ENCODE data around the gene MSI2.

The MSI2 gene

GRCh38 chr17:57324631-57325030 is 68.3 kb downstream of the MSI2 start:
- no peak for DNase-seq

GRCh38 chr17:57326336-57326735 is 70.0 kb downstream of the MSI2 start:
- DNase-seq = no peak

GRCh38 chr17:57326764-57327163 is 70.4 kb downstream of the MSI2 start:
- DNase-seq = no peak

GRCh38 chr17:57327176-57327970 is 71.0 kb downstream of the MSI2 start:
- no peak for DNase-seq

- DNase-seq = no peak
Measured at GRCh38 chr17:57328109-57328882, 72.0 kb downstream of the MSI2 start.

GRCh38 chr17:57329380-57330214 is 73.3 kb downstream of the MSI2 start:
- DNase-seq = no peak

- no peak for DNase-seq
Measured at GRCh38 chr17:57330587-57330986, 74.3 kb downstream of the MSI2 start.

GRCh38 chr17:57331423-57331822 is 75.1 kb downstream of the MSI2 start:
- no peak for DNase-seq

GRCh38 chr17:57332501-57332900 is 76.2 kb downstream of the MSI2 start:
- DNase-seq = no peak

GRCh38 chr17:57335195-57335792 is 79.0 kb downstream of the MSI2 start:
- no peak for DNase-seq

- DNase-seq = no peak
Measured at GRCh38 chr17:57337390-57337789, 81.1 kb downstream of the MSI2 start.

GRCh38 chr17:57338257-57338914 is 82.1 kb downstream of the MSI2 start:
- DNase-seq = no peak

GRCh38 chr17:57340160-57340981 is 84.0 kb downstream of the MSI2 start:
- DNase-seq = no peak

GRCh38 chr17:57341611-57342540 is 85.6 kb downstream of the MSI2 start:
- no peak for DNase-seq

GRCh38 chr17:57342963-57343589 is 86.8 kb downstream of the MSI2 start:
- DNase-seq = no peak

- no peak for DNase-seq
Measured at GRCh38 chr17:57343717-57344116, 87.4 kb downstream of the MSI2 start.

- no peak for DNase-seq
Measured at GRCh38 chr17:57344261-57344660, 87.9 kb downstream of the MSI2 start.

- no peak for DNase-seq
Measured at GRCh38 chr17:57349541-57350247, 93.4 kb downstream of the MSI2 start.

- no peak for DNase-seq
Measured at GRCh38 chr17:57350266-57350665, 93.9 kb downstream of the MSI2 start.
